ENCODE results near the gene TEPSIN.

GRCh38 chr17:81241203-81241602 lies 2.3 kb upstream of the TEPSIN start:
- no peak for TF ChIP-seq POLR2A (IDR thresholded peaks at IDR 0.05)
- TF ChIP-seq, protein P1, sequence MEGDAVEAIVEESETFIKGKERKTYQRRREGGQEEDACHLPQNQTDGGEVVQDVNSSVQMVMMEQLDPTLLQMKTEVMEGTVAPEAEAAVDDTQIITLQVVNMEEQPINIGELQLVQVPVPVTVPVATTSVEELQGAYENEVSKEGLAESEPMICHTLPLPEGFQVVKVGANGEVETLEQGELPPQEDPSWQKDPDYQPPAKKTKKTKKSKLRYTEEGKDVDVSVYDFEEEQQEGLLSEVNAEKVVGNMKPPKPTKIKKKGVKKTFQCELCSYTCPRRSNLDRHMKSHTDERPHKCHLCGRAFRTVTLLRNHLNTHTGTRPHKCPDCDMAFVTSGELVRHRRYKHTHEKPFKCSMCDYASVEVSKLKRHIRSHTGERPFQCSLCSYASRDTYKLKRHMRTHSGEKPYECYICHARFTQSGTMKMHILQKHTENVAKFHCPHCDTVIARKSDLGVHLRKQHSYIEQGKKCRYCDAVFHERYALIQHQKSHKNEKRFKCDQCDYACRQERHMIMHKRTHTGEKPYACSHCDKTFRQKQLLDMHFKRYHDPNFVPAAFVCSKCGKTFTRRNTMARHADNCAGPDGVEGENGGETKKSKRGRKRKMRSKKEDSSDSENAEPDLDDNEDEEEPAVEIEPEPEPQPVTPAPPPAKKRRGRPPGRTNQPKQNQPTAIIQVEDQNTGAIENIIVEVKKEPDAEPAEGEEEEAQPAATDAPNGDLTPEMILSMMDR (IDR thresholded peaks at IDR 0.05), result no peak

All from esophagus squamous epithelium (tissue), 4 donors.